Upper lobe of left lung (tissue), 4 donors: ENCODE data around the gene MTTP.

ENCODE experiments used
- POLR2A ChIP-seq, 4 donors: fragments of 450-650 bp; IDR thresholded peaks; one replicate each; pipeline ENCODE4 v1.5.1; 2016 to 2017; ENCODE audit warnings: antibody characterized with exemption in 4 of 4, mild to moderate bottlenecking in 2 of 4
- POLR2AphosphoS5 ChIP-seq, 2 donors: sonication (generic); formaldehyde crosslinking; IDR thresholded peaks; one replicate each; pipeline ENCODE4 v1.5.1; 2017; ENCODE audit warnings: antibody characterized with exemption in 2 of 2
- TF ChIP-seq, protein P1 (sequence below), 6 experiments: fragments of 450-650 bp in 4 of 6; fragments of 200-600 bp in 2 of 6; sonication (generic) in 2 of 6; IDR thresholded peaks; one replicate each; pipeline ENCODE4 v1.5.1; 2016 to 2019; ENCODE audit warnings: antibody characterized with exemption in 6 of 6

DNA sequence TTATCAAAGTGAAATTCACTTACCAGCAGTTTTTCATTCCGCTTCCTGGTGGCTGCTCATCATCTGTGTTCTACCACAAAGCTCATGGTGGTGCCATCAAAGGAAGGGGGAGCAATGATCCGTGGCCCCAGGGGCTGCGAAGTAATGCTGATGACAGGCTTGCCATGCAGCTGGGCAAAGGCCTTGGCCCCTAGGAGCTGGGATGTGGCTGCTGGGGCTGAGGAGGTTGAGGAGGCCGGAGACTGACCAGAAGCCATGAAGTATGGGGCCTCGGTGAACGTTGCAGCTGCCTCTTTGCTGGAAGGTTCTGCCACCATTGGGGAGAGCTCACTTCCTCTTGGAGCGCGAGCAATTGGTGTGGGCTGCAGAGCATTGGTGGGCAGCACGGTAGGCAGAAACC lies 74.6 kb downstream of the MTTP start:
- TF ChIP-seq, protein P1, sequence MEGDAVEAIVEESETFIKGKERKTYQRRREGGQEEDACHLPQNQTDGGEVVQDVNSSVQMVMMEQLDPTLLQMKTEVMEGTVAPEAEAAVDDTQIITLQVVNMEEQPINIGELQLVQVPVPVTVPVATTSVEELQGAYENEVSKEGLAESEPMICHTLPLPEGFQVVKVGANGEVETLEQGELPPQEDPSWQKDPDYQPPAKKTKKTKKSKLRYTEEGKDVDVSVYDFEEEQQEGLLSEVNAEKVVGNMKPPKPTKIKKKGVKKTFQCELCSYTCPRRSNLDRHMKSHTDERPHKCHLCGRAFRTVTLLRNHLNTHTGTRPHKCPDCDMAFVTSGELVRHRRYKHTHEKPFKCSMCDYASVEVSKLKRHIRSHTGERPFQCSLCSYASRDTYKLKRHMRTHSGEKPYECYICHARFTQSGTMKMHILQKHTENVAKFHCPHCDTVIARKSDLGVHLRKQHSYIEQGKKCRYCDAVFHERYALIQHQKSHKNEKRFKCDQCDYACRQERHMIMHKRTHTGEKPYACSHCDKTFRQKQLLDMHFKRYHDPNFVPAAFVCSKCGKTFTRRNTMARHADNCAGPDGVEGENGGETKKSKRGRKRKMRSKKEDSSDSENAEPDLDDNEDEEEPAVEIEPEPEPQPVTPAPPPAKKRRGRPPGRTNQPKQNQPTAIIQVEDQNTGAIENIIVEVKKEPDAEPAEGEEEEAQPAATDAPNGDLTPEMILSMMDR (IDR thresholded peaks at IDR 0.05): no peak
- TF ChIP-seq POLR2A (IDR thresholded peaks at IDR 0.05) (no peak), POLR2AphosphoS5 (IDR thresholded peaks at IDR 0.05) (no peak)
